ENCODE data around the gene MAGI2.
A peak's percentile ranks its signal among the peaks of the same experiment; 100 is the strongest.

DNA sequence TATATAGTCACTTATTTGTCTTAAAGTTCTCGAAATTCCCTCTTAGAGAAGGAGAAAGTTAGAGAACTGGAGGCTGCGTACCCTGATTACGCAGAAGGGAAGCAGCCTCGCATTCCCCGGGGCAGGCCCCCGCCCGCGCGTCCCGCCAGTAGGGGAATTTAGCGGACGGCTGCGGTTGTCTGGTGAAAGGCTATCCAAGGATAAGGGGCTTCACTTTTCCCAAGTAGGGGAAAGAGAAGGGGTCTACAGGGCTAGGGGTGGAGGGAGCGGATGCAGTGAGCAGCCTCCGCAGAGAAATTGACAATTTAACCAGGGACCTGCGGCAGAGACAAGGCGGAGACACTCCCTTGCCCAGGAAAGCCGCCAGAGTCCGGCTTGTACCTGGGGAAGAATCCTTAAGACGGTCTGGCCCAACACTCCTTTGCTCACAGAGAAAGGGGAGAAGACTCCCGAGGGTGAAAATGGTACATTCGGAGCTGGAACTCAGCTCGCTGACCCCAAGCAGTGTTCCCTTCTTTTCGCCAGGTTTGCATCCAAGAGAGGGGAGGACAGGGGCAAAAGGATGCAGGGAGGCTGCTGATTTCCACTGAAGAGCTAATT, 994 bp upstream of the MAGI2 start:
- TF ChIP-seq POLR2AphosphoS5 (IDR thresholded peaks at IDR 0.05) = no peak
- TF ChIP-seq, protein P1, sequence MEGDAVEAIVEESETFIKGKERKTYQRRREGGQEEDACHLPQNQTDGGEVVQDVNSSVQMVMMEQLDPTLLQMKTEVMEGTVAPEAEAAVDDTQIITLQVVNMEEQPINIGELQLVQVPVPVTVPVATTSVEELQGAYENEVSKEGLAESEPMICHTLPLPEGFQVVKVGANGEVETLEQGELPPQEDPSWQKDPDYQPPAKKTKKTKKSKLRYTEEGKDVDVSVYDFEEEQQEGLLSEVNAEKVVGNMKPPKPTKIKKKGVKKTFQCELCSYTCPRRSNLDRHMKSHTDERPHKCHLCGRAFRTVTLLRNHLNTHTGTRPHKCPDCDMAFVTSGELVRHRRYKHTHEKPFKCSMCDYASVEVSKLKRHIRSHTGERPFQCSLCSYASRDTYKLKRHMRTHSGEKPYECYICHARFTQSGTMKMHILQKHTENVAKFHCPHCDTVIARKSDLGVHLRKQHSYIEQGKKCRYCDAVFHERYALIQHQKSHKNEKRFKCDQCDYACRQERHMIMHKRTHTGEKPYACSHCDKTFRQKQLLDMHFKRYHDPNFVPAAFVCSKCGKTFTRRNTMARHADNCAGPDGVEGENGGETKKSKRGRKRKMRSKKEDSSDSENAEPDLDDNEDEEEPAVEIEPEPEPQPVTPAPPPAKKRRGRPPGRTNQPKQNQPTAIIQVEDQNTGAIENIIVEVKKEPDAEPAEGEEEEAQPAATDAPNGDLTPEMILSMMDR (IDR thresholded peaks at IDR 0.05) = peak in 2 of 4 experiments; percentile 15 to 24
- no peak for TF ChIP-seq EP300 (IDR thresholded peaks at IDR 0.05)
